Measurements from ENCODE around the gene RCHY1. TPM values are rescaled to one million over a fixed set of nuclear protein-coding genes. Genes with fewer than 3 reads are reported as not detected.
A peak's percentile ranks its signal among the peaks of the same experiment; 100 is the strongest.
"Not testable (repeated sequence)": the region's sequence is repeated elsewhere in the genome, so short reads cannot be mapped to it uniquely, and the experiment has no call there.

RCHY1 gene
- total RNA-seq, 1 experiment from 2014 or later, result 6.2 TPM

DNA sequence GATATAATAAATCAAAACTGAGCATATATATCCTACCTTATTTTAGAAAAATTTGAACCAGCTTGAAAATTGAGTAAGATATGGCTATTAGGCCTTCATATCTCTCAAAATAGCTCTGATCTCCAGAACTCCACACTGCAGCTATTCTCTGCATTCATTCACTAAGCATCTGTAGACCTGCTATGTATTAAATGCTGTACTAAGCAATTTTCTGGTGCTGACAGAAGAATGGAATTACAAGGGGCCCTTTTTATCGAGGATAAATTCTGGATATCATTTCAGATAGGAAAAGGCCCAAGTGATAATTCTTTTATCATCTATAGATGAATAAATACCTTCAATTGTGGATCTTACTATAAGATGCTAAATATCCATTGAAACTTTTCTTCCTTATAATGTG lies 1.9 kb upstream of the RCHY1 start:
- no peak for DNase-seq (ENCODE audit: low spot score)

DNA sequence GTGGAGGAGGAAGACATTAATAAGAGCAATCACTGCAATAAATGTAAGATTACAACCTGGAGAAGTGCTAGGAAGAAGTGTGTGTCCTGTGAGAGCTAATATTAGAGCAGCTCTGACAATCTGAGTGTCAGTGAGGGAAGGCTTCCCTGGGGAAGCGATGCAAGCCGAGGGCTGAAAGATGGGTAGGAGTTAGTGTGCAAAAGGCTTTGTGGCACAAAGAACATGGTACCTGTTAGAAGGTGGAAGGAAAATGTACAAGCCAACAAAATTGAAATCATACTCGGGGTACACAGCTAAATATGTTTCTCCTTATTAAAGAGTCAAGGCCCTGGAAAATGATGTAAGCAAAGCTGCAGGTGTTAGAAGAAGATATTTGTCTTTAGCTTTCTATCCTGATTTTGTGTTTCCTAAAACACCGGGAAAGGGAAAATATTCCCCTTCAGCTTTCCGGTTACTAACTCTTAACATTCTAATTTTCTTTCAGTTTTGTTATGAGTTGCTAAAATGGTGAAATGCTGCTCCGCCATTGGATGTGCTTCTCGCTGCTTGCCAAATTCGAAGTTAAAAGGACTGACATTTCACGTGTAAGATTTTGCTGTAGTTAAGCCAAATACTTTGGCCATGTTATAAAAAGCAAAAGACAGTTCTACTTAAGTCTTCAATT lies 878 bp upstream of the RCHY1 start:
- DNase-seq (ENCODE audit: low spot score), result peak; percentile 38

DNA sequence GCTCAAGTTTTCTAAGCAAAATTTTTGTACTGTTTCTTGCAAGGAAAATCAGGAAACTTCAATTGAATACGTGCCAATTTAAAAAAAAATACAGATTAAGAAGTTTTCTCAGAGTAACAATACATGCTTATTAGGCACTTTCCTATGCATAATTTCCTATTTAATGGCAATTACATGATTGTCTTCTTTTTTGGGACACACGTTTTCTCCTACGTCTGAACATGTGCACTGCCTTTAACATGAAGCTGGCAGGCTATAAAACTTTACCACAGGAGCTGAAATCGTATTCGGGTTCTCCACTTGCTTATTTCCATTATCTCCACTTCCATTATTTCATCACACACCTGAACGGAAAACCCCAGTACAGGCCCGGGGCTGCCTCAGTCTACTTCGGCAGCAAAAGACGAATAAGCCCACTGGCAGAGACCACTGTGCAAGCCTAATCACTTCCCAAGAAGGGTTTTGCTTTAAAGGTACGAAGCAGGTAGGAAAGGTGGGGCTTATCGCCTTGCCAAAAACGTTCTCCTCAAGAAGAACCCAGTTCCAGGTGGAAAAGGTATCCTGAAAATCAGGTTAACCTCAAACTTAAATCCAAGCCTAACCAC lies 575 bp downstream of the RCHY1 start:
- no peak for DNase-seq (ENCODE audit: low spot score)

DNA sequence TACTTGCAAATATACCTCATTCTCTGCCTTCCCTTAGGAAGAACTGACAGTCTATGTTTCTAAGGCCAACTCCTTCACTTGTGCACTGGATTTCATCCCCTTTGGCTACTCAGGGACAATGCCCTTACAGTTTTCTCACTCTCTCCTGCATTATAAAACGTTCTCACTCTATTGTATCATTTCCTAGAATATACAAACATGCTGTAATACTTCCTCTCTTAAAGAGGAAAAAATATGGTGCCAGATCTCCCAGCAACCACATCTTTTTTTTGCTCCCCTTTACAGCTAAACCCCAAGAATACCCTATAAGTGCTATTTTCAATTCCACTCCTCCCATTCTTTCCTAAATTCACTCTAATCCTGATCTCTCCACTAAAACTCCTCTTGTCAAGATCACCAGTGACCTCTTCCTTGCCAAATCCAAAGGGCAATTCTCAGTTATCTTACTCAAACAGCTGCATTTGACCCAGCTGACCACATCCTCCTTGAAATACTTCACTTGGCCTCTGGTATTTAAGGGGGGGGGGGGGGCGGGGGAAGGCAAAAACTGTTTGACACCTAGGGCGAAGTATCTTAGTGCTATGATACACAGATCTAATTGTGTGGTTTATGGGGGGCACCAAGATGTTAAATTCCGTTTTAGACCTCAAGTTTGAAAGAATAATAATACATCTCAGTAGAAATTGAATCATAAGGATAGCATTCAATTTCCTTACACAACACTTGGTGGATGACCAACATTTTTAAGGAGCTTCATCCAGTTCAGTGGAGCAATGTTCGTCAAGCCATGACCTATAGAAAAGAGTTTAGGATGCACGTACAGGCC lies 1.6 kb downstream of the RCHY1 start:
- DNase-seq (ENCODE audit: low spot score), result no peak

DNA sequence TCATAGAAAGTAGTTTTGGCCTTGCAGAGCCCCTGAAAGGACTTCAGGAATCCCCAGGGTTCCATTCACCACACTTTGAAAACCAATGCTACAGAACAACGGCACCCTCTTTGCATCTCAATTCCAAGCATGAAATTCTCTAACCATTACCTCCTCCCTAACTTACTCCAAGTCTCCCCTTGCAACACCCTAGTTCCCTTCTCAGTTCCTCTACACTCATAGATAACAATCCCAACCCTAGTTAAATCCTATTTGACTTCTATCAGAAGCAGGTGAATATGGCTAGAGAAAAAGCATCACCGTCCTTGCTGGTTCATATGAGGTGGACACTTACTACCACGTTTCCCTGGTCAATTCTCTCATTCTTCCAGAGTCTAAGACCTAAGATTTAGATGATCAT lies 2.4 kb downstream of the RCHY1 start:
- DNase-seq (ENCODE audit: low spot score), result no peak

DNA sequence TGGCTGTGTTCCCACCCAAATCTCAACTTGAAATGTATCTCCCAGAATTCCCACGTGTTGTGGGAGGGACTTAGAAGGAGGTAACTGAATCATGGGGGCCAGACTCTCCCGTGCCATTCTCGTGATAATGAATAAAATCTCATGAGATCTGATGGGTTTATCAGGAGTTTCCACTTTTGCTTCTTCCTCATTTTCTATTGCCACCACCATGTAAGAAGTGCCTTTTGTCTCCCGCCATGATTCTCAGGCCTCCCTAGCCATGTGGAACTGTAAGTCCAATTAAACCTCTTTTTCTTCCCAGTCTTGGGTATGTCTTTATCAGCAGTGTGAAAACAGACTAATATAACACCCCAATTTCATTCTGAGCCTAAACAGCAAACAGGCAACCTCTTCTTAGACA lies 4.6 kb downstream of the RCHY1 start:
- DNase-seq (ENCODE audit: low spot score), result not testable (repeated sequence)

DNA sequence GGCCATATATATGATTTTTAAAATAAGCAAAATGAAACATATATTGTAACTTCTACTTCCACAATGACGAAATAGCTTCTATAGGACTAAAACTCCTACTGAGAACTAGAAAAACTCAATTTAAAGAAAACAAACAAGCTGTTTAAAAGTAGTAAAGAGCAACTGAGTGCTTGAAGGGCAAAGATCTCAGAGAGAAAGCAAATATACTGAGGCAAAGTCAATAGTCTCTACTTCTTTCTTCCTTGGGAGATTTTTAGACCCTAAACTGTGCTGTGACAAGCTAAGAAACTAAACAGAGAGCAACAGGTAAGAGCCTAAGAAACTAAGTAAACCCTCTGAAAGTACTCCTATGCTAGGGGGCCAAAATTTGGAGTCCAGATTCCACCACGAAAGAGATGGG lies 8.6 kb downstream of the RCHY1 start:
- DNase-seq (ENCODE audit: low spot score), result no peak

DNA sequence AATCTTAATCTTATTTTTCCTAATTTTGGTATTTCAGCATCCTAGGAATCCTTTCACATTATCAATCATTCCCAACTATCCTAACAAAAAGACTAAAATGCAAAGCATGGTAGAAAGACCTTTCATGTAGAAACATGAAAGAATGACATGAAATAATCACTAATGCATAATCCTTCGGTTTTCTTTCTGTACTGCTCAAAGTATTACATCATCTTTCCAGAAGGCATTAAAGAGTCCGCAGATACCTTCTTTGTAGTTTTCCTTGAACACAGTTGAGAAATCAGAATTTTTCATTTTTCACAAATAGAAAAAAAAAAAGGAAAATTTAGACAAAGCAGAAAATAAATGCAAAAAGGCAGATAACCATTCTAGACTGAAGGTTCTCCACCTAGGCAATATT lies 11.5 kb downstream of the RCHY1 start:
- no peak for DNase-seq (ENCODE audit: low spot score)

DNA sequence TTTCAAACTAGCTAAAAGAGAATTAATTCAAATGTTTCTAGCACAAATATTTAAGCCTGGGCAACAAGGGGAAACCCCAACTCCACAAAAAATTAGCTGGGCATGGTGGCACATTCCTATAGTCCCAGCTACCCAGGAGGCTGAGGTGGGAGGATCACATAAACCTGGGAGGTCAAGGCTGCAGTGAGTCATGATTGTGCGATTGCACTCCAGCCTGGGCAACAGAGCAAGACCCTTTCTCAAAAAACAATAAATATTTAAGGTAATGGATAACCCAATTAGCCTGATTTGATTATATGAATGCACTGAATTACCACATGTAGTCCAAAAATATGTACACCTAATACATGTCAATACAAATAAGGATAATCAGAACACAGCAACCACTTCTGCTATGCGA lies 14.3 kb downstream of the RCHY1 start:
- no peak for DNase-seq (ENCODE audit: low spot score)

DNA sequence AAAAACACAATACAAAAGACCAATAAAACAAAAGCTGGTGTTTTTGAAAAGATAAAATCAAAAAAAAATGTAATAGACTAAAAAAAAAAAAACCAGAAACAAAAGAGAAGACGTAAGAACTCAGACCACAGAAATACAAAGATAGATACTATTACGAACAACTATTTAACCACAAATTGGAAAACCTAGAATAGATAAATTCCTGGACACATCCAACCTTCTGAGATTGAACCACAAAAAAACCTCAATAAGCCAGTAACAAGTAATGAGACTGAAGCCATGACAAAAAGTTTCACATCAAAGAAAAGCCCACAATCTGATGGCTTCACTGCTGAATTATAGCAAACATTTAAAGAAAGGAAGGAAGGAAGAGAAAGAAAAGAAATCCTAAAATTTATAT lies 16.2 kb downstream of the RCHY1 start:
- DNase-seq (ENCODE audit: low spot score), result no peak

DNA sequence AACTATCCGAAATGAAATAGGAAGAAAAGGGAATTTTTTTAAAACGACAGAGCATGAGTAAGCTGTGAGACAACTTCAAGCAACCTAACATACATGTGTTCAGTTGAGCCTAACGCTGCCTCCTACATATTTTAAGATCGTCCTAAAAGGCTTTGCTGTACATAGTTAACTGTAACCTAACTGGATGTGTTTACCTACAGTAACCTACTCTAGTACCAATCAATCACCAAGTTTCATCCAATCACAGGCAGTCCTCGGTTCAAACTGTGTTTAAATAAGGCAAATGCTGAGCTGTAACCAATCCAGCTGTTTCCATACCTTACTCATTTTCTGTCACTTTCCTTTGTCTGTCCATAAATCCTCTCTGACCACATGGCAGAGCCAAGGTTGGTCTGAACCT lies 17.1 kb downstream of the RCHY1 start:
- no peak for DNase-seq (ENCODE audit: low spot score)

DNA sequence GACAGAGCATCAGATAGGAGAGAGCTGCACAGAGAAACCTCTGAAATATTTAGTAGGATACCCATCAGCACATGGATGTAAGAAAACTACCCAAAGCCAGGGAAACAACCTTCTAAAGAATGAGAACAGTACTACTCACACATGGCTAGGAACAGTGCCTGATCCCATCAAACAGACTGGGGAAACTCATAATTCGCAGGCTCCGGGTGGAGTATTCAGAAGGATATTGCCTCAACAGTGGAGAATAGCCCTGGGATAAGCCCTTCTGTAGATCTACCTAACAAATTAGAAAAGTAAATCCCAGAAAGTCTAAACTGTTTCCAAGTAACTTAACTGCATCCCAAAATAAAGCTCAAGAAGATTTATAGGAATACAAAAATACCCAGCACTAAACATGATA lies 17.8 kb downstream of the RCHY1 start:
- DNase-seq (ENCODE audit: low spot score), result no peak

DNA sequence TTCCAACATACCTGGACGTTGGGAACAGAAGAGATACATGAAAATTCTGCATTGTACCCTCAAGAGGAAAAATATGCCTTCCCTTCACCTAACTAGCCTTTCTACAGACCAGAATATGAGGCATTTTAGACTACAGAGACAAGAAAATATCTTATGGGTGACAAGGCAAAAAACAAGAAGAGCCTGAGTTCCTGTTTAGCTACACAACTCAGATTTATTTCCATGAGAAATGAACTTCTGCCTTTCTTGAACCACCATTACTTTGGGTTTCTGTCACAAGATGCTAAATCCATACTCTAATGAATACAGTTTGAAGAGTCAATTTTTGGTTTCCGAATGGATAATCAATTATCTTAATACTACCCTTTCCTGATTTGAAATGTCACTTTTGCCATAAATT lies 18.7 kb downstream of the RCHY1 start:
- DNase-seq (ENCODE audit: low spot score), result no peak

DNA sequence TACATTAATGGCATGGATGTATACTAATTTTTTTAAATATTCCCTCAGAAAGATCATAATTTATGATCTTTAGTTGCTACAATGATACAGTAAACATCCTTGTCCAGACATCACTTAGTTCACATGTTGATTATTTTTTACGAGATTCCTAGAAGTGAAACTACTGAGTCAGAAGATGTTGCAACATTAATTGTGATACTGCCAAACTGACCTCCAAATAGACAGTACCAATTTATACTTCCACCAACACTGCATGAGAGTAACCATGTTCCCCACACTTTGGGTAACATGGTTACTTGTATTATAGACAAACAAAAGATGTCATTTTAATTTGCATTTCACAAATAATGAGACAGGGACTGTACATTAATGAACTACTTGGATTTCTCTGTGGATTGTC lies 19.6 kb downstream of the RCHY1 start:
- no peak for DNase-seq (ENCODE audit: low spot score)

DNA sequence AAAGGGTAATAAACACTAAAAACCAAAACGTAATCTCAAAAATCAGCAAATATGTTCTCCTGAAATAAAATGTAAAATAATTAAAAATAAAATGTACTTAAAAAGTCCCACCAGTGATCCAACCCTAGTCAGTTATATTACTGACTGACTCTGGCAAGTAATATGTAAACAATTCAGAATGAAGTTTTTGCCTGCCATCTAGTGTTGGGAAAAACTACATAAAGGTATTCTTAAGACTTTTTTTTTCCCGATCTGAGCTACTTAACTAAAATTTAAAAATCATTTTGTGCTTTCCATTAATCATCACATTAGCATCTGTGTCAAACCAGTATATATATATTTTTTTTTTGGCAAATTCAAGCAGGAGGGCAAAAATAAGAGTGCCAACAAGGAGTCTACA lies 24.0 kb downstream of the RCHY1 start:
- peak; percentile 17 for DNase-seq (ENCODE audit: low spot score)

DNA sequence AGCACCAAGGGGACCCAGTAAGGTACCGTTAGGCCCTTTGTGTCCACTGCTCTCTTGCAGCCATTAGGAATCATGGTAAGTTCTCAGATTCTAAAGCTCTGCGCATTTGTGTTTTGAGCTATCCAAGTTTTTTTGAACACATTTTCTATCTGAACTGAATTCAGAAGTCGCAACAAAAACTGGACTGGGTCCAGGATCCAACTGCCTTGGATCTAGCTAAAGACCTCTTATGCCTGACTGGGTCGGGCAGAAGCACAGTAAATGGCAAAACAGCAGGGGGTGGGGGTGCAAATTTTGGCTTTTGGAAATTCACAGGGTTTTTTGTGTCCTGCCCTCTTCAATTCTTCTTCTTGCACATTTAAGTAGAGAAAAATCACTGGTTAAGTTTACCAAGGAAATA lies 30.0 kb downstream of the RCHY1 start:
- DNase-seq (ENCODE audit: low spot score), result no peak

DNA sequence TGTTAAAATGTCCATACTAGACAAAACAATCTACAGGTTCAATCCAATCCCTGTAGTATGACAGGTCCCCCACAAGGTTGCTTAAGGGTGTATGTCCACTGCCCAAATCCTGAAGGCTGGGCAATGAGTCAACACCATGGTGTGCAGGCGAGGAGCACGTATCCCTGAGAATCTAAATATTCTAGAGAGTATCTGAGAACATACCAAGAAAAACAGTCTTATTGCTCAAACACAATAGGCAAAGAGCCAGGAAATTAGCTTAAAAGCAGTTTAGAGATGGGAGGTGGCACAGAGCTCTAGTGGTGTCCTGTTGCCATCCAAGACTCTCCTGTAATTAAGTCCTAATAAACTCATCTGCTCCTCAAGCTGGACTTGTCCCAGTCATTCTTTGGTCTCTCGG lies 37.0 kb downstream of the RCHY1 start:
- DNase-seq (ENCODE audit: low spot score), result no peak

DNA sequence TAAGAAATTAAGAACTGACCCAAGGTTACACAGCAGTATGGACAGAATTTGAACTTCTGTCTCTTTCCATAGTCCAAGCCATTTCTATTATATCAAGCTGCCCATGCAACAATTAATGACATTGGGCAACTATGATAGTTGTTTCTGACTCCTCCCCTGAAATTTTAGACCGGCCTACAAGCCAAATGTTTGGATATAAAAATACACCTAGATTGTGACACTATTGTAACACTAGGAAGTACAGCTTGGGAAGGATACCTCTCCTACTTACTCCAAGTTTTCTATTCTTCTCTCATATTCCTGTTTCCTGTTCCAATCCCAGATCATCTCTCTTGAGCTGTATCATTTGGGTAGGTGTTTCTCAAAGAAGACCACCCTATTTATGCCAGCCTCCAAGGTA lies 43.5 kb downstream of the RCHY1 start:
- no peak for DNase-seq (ENCODE audit: low spot score)

DNA sequence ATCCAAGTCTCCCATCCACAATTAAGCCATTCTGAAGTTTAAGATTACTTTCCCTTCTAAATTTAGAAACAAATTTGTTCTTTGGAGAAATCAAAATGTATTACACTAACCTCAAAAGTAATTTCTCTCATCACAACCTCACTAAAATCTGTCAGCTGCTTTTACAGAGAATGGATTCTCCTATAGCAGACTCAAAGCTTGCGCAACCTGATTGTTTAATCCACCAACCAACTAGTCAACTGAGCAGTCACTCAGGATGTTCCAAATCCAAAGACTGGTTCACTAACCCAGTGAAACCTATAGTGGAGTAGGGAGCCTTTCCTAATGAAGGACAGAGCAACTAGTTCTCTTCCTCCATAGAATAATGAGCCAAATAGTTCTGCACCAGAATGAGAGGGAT lies 44.3 kb downstream of the RCHY1 start:
- DNase-seq (ENCODE audit: low spot score), result no peak

DNA sequence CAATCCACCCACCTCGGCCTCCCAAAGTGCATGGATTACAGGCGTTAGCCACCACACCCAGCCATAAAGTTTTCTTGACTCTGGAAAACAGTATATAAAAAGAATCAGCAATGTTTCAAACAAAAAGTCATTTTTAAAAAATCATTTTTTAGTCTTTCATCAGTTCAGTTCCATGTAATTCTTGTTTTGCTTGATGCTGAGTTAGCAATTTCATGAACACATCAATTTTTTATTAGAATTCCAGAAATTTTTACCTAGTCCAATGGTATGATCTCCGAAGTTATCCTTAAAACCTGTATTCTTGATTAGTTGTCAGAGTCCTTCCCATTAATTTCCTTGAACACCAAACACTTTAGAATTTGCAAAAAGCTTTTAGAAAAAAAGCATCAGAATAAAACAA lies 56.8 kb downstream of the RCHY1 start:
- DNase-seq (ENCODE audit: low spot score), result no peak

DNA sequence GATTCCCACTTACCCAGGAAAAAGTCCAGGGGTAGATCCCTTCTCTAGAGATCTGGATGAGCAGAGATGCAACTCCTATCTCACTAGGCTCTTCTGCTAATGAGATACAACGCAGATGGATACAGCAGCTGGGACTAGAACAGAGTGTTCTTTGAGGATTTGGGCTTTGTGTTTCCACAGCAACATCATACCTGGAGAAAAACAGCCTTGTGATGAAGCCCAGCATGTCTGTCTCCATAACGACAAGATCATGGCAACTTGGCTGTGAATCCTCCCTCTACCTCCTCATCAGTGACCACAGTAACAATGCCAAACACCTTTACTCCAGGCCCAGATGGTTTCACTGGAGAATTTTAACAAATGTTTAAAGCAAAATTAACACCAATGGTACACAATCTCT lies 80.1 kb downstream of the RCHY1 start:
- DNase-seq (ENCODE audit: low spot score), result no peak

DNA sequence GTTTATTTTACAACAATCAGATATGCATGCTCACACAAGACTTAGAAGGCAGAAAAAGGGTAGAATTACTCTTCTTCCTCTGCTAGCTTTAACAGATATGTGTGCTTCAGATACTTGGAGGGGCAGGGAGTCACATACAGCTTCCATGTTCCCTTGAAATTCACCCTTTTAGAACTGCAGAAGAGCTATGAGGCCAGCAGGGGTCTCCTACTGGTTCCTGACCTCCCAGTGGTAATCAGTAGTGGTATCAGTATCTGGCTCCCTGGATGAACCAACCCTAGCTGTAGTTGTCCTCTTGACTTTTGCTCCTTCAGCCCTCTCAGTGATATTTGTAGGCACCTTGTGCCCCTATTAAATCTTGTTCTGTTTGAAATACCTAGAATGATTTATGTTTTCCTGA lies 81.5 kb downstream of the RCHY1 start:
- peak; percentile 41 for DNase-seq (ENCODE audit: low spot score)

DNA sequence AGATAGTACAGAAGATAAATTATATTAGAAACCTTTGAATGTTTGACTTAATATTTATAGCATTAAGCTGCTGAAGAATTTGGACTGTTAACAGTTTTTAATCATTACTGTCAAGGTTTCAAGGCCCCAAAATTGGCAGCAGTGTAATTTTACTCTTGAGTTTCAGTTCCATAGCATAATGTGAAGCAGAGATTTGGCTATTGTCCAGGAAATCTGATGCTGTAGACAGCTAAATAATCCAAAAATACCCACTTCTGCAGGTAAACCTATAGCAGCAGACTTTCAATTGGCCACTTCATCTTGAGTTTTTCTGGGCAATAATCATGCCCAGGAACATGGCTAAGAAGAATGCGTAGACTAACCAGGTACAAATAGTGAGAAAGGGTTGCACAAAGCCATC lies 85.0 kb downstream of the RCHY1 start:
- no peak for DNase-seq (ENCODE audit: low spot score)
